ENCODE measurements around the gene FGGY.

- TF ChIP-seq CTCF (conservative IDR thresholded peaks at IDR 0.05) (no peak), EZH2 (IDR thresholded peaks at IDR 0.05; ENCODE audit: low read depth) (no peak)
These were observed 396.5 kb downstream of the FGGY start for GRCh38 chr1:59693406-59693805.
